ENCODE data around the gene GRIA3. TPM values are rescaled to one million over a fixed set of nuclear protein-coding genes. Genes with fewer than 3 reads are reported as not detected.

GRIA3 gene
- total RNA-seq, 1 experiment from 2014 or later, result not detected

GRCh38 chrX:123313486-123313885 lies 129.4 kb downstream of the GRIA3 start:
- Histone ChIP-seq H3K27me3 (ENCODE audit: insufficient read depth, low read length) (no peaks in the 10 kb centered on the region), H3K4me2 (ENCODE audit: low read length) (no peak overlapping the region), H3K9me2 (ENCODE audit: insufficient read depth) (no peaks in the 10 kb centered on the region), H3K79me2 (ENCODE audit: insufficient read depth, low read length) (no peaks in the 10 kb centered on the region), H4K20me1 (ENCODE audit: insufficient read depth) (no peaks in the 10 kb centered on the region), H3K9ac (ENCODE audit: low read length) (no peak overlapping the region), H3K36me3 (ENCODE audit: control insufficient read depth in 1 of 2, insufficient read depth in 2 of 2, low read length in 2 of 2) (no peaks in the 10 kb centered on the region), H3K9me3 (ENCODE audit: control insufficient read depth in 1 of 2, insufficient read depth in 1 of 2, low read depth in 1 of 2, low read length in 2 of 2) (no peaks in the 10 kb centered on the region), H3K27ac (ENCODE audit: low read depth, low read length) (no peak overlapping the region), H2AFZ (ENCODE audit: low read depth, low read length, poor library complexity, severe bottlenecking) (no peak overlapping the region), H3K4me3 (replicated peaks in 1 of 2; ENCODE audit: low read depth in 1 of 2, low read length in 2 of 2) (no peak overlapping the region), H3K4me1 (ENCODE audit: control insufficient read depth in 1 of 2, insufficient read depth in 2 of 2, low read length in 2 of 2) (no peaks in the 10 kb centered on the region)
- ChIA-PET RAD21 (ENCODE audit: low non-redundant PET in 1 of 2, low total read pairs in 2 of 2, uncharacterized antibody in 2 of 2, unreplicated experiment in 2 of 2) (no interaction called here), POLR2A (no interaction called here), CTCF (no interaction called here)
- DNase-seq (ENCODE audit: low read depth, low spot score) (no peak), ATAC-seq (no peak)
- no TSS peak for BruUV-seq (replicated peaks)
- intact Hi-C loops (cut with micrococcal nuclease), result no loop called here
- TF ChIP-seq SP1 (IDR thresholded peaks at IDR 0.05; ENCODE audit: low read depth) (no peak), POLR2A (IDR thresholded peaks at IDR 0.05; ENCODE audit: borderline replicate concordance, extremely low read depth, insufficient read depth, insufficient read length) (no peak)

- Histone ChIP-seq H3K9ac (ENCODE audit: low read length) (no peak overlapping the region), H3K9me2 (ENCODE audit: insufficient read depth) (no peaks in the 10 kb centered on the region), H3K36me3 (ENCODE audit: control insufficient read depth in 1 of 2, insufficient read depth in 2 of 2, low read length in 2 of 2) (no peaks in the 10 kb centered on the region), H3K79me2 (ENCODE audit: insufficient read depth, low read length) (no peaks in the 10 kb centered on the region), H3K4me3 (replicated peaks in 1 of 2; ENCODE audit: low read depth in 1 of 2, low read length in 2 of 2) (no peak overlapping the region), H3K27me3 (ENCODE audit: insufficient read depth, low read length) (no peaks in the 10 kb centered on the region), H3K4me2 (ENCODE audit: low read length) (no peak overlapping the region), H3K9me3 (ENCODE audit: control insufficient read depth in 1 of 2, insufficient read depth in 1 of 2, low read depth in 1 of 2, low read length in 2 of 2) (no peaks in the 10 kb centered on the region), H2AFZ (ENCODE audit: low read depth, low read length, poor library complexity, severe bottlenecking) (no peak overlapping the region), H3K27ac (ENCODE audit: low read depth, low read length) (no peak overlapping the region), H4K20me1 (ENCODE audit: insufficient read depth) (no peaks in the 10 kb centered on the region), H3K4me1 (ENCODE audit: control insufficient read depth in 1 of 2, insufficient read depth in 2 of 2, low read length in 2 of 2) (no peaks in the 10 kb centered on the region)
- ATAC-seq, result no peak
- CTCF ChIA-PET, result no interaction called here
- no peak for TF ChIP-seq SIN3A (IDR thresholded peaks at IDR 0.05; ENCODE audit: low read depth)
- no peak for TF ChIP-seq ELF1 (IDR thresholded peaks at IDR 0.05; ENCODE audit: borderline replicate concordance, low read depth)
- TF ChIP-seq CEBPB (IDR thresholded peaks at IDR 0.05; ENCODE audit: low read depth), result no peak
- no peak for TF ChIP-seq CBX3 (IDR thresholded peaks at IDR 0.05; ENCODE audit: low read depth)
- TF ChIP-seq JUND (IDR thresholded peaks at IDR 0.05), result no peak
- no peak for TF ChIP-seq ZNF274 (IDR thresholded peaks at IDR 0.05; ENCODE audit: low read depth, low read length)
- TF ChIP-seq EGR1 (IDR thresholded peaks at IDR 0.05; ENCODE audit: low read depth), result no peak
- TF ChIP-seq FOSL1 (IDR thresholded peaks at IDR 0.05; ENCODE audit: low read depth), result no peak
- TF ChIP-seq ZBTB33 (IDR thresholded peaks at IDR 0.05; ENCODE audit: extremely low read depth, insufficient replicate concordance, low read length), result no peak
- TF ChIP-seq ZFX (IDR thresholded peaks at IDR 0.05), result no peak
- RAD21 ChIA-PET (ENCODE audit: low non-redundant PET in 1 of 2, low total read pairs in 2 of 2, uncharacterized antibody in 2 of 2, unreplicated experiment in 2 of 2), result no interaction called here
- POLR2A ChIA-PET, result no interaction called here
- BruUV-seq (replicated peaks), result no TSS peak
- intact Hi-C loops (cut with micrococcal nuclease), result no loop called here
- no peak for DNase-seq (ENCODE audit: low read depth, low spot score)
Observed at GRCh38 chrX:123320622-123321021, 136.5 kb downstream of the GRIA3 start.
